HepG2 (cell line): ENCODE data around the gene CDK5RAP1. TPM values are rescaled to one million over a fixed set of nuclear protein-coding genes. Genes with fewer than 3 reads are reported as not detected.

Experiments used
- ATAC-seq: fragments of 200-7000 bp; cut with Tn5 transposase; 3 replicates; pipeline ENCODE4 v1.9.1; 2020; ENCODE audit warnings: mild to moderate bottlenecking, moderate library complexity
- BruUV-seq: library from RNA; stranded (reverse); fragments of 400-500 nt; replicated peaks from 2 replicates; lab custom pipeline; 2021; lab: Mats Ljungman, UMichigan
- CTCF ChIA-PET: fragments of 300-600 bp; formaldehyde crosslinking; extraction: SDS; loops from one replicate; lab custom pipeline; 2021; ENCODE audit warnings: low total read pairs, inconsistent platforms, low intra/inter-chr PET ratio; lab: Yijun Ruan, JAX
- POLR2A ChIA-PET: fragments of 350-600 bp; sonication (Branson Sonifier 250); formaldehyde crosslinking; loops from one replicate; lab custom pipeline; 2020; ENCODE audit warnings: antibody characterized with exemption, inconsistent platforms; lab: Yijun Ruan, JAX
- DNase-seq: peaks from one replicate; pipeline ENCODE4 v3.0.0-alpha.2; 2015; ENCODE audit warnings: low spot score
- FAIRE-seq: peaks from 3 replicates; lab custom pipeline; 2011; peaks lifted over from hg19 to GRCh38; lab: Jason Lieb, UNC
- H2AFZ ChIP-seq: one replicate; pipeline ENCODE4 v1.6.1; 2011; ENCODE audit warnings: low read length, inconsistent platforms
- H3K27ac ChIP-seq: fragments of 300-600 bp; 3 replicates; pipeline ENCODE4 v1.8.0; 2011; ENCODE audit warnings: mixed run types, mild to moderate bottlenecking, mixed read lengths, low read length, inconsistent platforms; ENCODE audit not compliant: insufficient read depth; ENCODE audit errors: extremely low read length
- H3K27me3 ChIP-seq, 2 experiments: fragments of 200-600 bp in 1 of 2; 2 replicates in 1 of 2; 3 replicates in 1 of 2; pipeline versions ENCODE4 v1.6.0 to v1.8.0; 2011; ENCODE audit warnings: low read length in 2 of 2, mild to moderate bottlenecking in 2 of 2, moderate library complexity in 2 of 2, inconsistent platforms in 1 of 2; ENCODE audit not compliant: insufficient read depth in 2 of 2, control insufficient read depth in 1 of 2
- H3K36me3 ChIP-seq, 2 experiments: fragments of 200-600 bp in 1 of 2; replicated peaks in 1 of 2; 2 replicates in 1 of 2; 3 replicates in 1 of 2; pipeline versions ENCODE4 v1.5.1 to v1.8.0; 2011; ENCODE audit warnings: low read length in 2 of 2, inconsistent platforms in 1 of 2; ENCODE audit not compliant: insufficient read depth in 2 of 2, control insufficient read depth in 1 of 2
- H3K4me1 ChIP-seq: 2 replicates; pipeline ENCODE4 v1.5.1; 2012; ENCODE audit warnings: low read length, inconsistent platforms; ENCODE audit not compliant: insufficient read depth
- H3K4me2 ChIP-seq: 2 replicates; pipeline ENCODE4 v1.6.0; 2011; ENCODE audit warnings: low read depth, low read length, inconsistent platforms
- H3K4me3 ChIP-seq, 3 experiments: fragments of 200-600 bp in 1 of 3; sonication (generic), shearing (Covaris generic) in 1 of 3; replicated peaks in 1 of 3; 2 replicates each; pipeline ENCODE4 v1.5.1; 2011 to 2016; ENCODE audit warnings: low read length in 3 of 3, inconsistent platforms in 2 of 3, low read depth in 2 of 3, mild to moderate bottlenecking in 2 of 3, control low read depth in 1 of 3, mixed read lengths in 1 of 3; ENCODE audit not compliant: insufficient read depth in 1 of 3
- H3K79me2 ChIP-seq: one replicate; pipeline ENCODE4 v1.6.1; 2011; ENCODE audit warnings: low read length, inconsistent platforms; ENCODE audit not compliant: insufficient read depth
- H3K9ac ChIP-seq: 2 replicates; pipeline ENCODE4 v1.6.0; 2011; ENCODE audit warnings: mild to moderate bottlenecking, low read depth, low read length, inconsistent platforms; ENCODE audit not compliant: insufficient read depth
- H3K9me3 ChIP-seq: 2 replicates; pipeline ENCODE4 v1.5.1; 2012; ENCODE audit warnings: mild to moderate bottlenecking, low read length
- H4K20me1 ChIP-seq: 2 replicates; pipeline ENCODE4 v1.6.0; 2011; ENCODE audit warnings: inconsistent platforms, mild to moderate bottlenecking, low read length, moderate library complexity; ENCODE audit not compliant: insufficient read depth
- CREB1 ChIP-seq, 2 experiments: fragments of 450-650 bp in 1 of 2; IDR thresholded peaks; 2 replicates each; pipeline ENCODE4 v1.6.1; 2016 to 2017; ENCODE audit warnings: control low read depth in 1 of 2, mild to moderate bottlenecking in 1 of 2, missing compliant biosample characterization in 1 of 2, missing genetic modification characterization in 1 of 2
- HNRNPK ChIP-seq: fragments of 200-400 bp; formaldehyde crosslinking; IDR thresholded peaks from 2 replicates; pipeline ENCODE4 v1.6.1; 2018; ENCODE audit warnings: low read length, low read depth, moderate library complexity, mild to moderate bottlenecking; ENCODE audit not compliant: poor library complexity, severe bottlenecking
- PCBP1 ChIP-seq: fragments of 200-400 bp; formaldehyde crosslinking; IDR thresholded peaks from 2 replicates; pipeline ENCODE4 v1.6.1; 2017; ENCODE audit warnings: mild to moderate bottlenecking, low read depth, low read length, borderline replicate concordance
- PCBP2 ChIP-seq: fragments of 200-400 bp; formaldehyde crosslinking; optimal IDR thresholded peaks from 2 replicates; pipeline ENCODE3; 2018; ENCODE audit warnings: low read length, low read depth; ENCODE audit not compliant: poor library complexity, severe bottlenecking
- RARA ChIP-seq: IDR thresholded peaks from 2 replicates; pipeline ENCODE4 v1.6.1; 2016; ENCODE audit warnings: missing genetic modification reagents, missing compliant biosample characterization
- SOX5 ChIP-seq: IDR thresholded peaks from 2 replicates; pipeline ENCODE4 v1.6.1; 2016; ENCODE audit warnings: borderline replicate concordance
- U2AF2 ChIP-seq: fragments of 200-400 bp; formaldehyde crosslinking; IDR thresholded peaks from 2 replicates; pipeline ENCODE4 v1.6.1; 2017; ENCODE audit warnings: low read depth, mild to moderate bottlenecking, low read length
- ZEB1 ChIP-seq: IDR thresholded peaks from 2 replicates; pipeline ENCODE4 v1.6.1; 2012; ENCODE audit warnings: mild to moderate bottlenecking, low read depth, inconsistent platforms; ENCODE audit not compliant: insufficient replicate concordance
- ZNF10 ChIP-seq: sonication (generic); formaldehyde crosslinking; IDR thresholded peaks from 2 replicates; pipeline ENCODE4 v1.4.0; 2020; ENCODE audit warnings: mild to moderate bottlenecking, low read depth, missing genetic modification reagents, borderline replicate concordance
- ZNF598 ChIP-seq: sonication (generic); formaldehyde crosslinking; IDR thresholded peaks from 2 replicates; pipeline ENCODE4 v1.5.1; 2020; ENCODE audit warnings: mild to moderate bottlenecking, missing genetic modification reagents, borderline replicate concordance
- WGBS: methylation state at CpG from one replicate; pipeline ENCODE4 v1.1.6; 2017; ENCODE audit warnings: low lambda C conversion rate; 5-methylcytosine and 5-hydroxymethylcytosine counted together
- in situ Hi-C: cut with HindIII; loops from 2 replicates; pipeline ENCODE4 v1.10.0; 2017; ENCODE audit warnings: low pct_unique_long_range_greater_than_20kb; ENCODE audit not compliant: extremely low pct_ligation_motif_present
- intact Hi-C: fragments of 100-400 bp; cut with micrococcal nuclease; formaldehyde crosslinking; loops from one replicate; pipeline ENCODE4 v1.10.0; 2022; ENCODE audit not compliant: unreplicated experiment
- polyA plus RNA-seq, 8 experiments: library from polyadenylated mRNA; depleted of rRNA in 3 of 8; stranded (reverse) in 7 of 8; unstranded in 1 of 8; fragments of >200 nt; fragmentation: Illumina TruSeq in 4 of 8; extraction: Trizol in 4 of 8; gene quantifications; 2 replicates each; pipeline versions ENCODE4 v1.2.1 to v1.2.3, GENCODE V29; 2011 to 2016; ENCODE audit warnings: low read depth in 4 of 8, missing spikeins in 1 of 8, mixed read lengths in 1 of 8; ENCODE audit not compliant: insufficient read depth in 1 of 8
- total RNA-seq, 5 experiments: library from RNA; depleted of rRNA; stranded (reverse); fragments of >200 nt; fragmentation: Illumina TruSeq; extraction: Trizol; gene quantifications; 2 replicates each; pipeline ENCODE4 v1.2.3, GENCODE V29; 2016; ENCODE audit warnings: low read depth in 1 of 5
- TF ChIP-seq, protein P1 (sequence below): sonication (generic); formaldehyde crosslinking; IDR thresholded peaks from 2 replicates; pipeline ENCODE4 v1.4.0; 2020; ENCODE audit warnings: missing genetic modification reagents, borderline replicate concordance
- TF ChIP-seq, protein P2 (sequence below): IDR thresholded peaks from 2 replicates; pipeline ENCODE4 v1.4.0; 2020; ENCODE audit warnings: mild to moderate bottlenecking, missing genetic modification reagents

CDK5RAP1 gene
- total and polyA plus RNA-seq, 2 of the 13 experiments (the other 11 are each of a cell fraction or from before 2014, with no cell fraction given) = 53.6 to 98.2 TPM

DNA sequence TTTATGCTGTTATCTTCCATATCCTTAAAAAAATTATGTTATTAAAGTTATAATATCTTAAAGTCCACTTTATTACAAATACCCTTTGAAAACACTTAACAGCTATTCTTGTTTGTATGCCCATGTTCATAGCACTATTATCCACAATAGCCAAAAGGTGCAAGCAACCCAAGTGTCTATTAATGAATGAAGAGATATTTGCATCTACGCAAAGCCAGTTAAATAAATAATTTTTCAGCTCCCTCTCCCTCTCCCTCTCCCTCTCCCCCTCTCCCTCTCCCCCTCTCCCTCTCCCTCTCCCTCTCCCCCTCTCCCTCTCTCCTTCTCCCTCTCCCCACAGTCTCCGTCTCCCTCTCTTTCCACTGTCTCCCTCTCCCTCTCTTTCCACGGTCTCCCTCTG lies 13.1 kb downstream of the CDK5RAP1 start:
- in situ Hi-C loops (no loop called here), intact Hi-C loops (no loop called here)
- no peak for FAIRE-seq
- TF ChIP-seq PCBP2 = peak; percentile 95
- TF ChIP-seq ZEB1 = no peak
- TF ChIP-seq PCBP1 = peak; percentile 96
- peak; percentile 100 for TF ChIP-seq HNRNPK
- WGBS = 95% methylated on average over 3 of the region's 3 CpGs
- Histone ChIP-seq H3K27ac (no peak overlapping the region), H3K27me3 (no peaks in the 10 kb centered on the region), H3K79me2 (no peaks in the 10 kb centered on the region), H3K9me3 (no peaks in the 10 kb centered on the region), H3K4me2 (no peak overlapping the region), H3K4me1 (peaks cover 10% of the 10 kb centered on the region), H3K36me3 (peaks cover 29 to 73% of the 10 kb centered on the region in 2 experiments), H3K9ac (no peak overlapping the region), H2AFZ (no peak overlapping the region), H3K4me3 (no peak overlapping the region), H4K20me1 (no peaks in the 10 kb centered on the region)
- no TSS peak for BruUV-seq
- ChIA-PET CTCF (no interaction called here), POLR2A (no interaction called here)
- no peak for ATAC-seq
- DNase-seq = no peak

DNA sequence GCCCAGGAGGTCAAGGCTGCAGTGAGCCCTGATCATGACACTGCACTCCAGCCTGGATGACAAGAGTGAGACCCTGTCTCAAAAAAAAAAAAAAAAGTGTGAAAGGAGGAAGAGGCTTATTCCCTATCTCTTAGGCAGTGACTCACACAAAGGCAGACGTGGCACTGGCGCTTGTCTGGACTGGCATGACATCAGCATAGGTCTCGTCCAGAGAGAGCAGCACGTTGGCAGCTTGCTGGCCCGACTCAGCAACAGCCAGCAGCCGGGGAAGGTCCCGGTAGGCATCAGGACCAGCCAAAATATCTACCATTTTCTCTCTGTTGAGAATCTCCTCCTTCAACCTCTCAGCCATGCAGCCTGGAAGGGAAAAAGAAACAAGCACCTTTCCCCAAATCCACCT lies 14.1 kb downstream of the CDK5RAP1 start:
- Histone ChIP-seq H3K27me3 (no peaks in the 10 kb centered on the region), H3K4me1 (no peaks in the 10 kb centered on the region), H3K4me2 (no peak overlapping the region), H3K9me3 (no peaks in the 10 kb centered on the region), H3K9ac (no peak overlapping the region), H3K4me3 (no peak overlapping the region), H2AFZ (no peak overlapping the region), H4K20me1 (no peaks in the 10 kb centered on the region), H3K36me3 (peaks cover 31 to 63% of the 10 kb centered on the region in 2 experiments), H3K27ac (no peak overlapping the region), H3K79me2 (no peaks in the 10 kb centered on the region)
- ATAC-seq = no peak
- CTCF ChIA-PET = no interaction called here
- 95% methylated on average over 7 of the region's 7 CpGs for WGBS
- in situ Hi-C loops (no loop called here), intact Hi-C loops (no loop called here)
- no peak for DNase-seq
- POLR2A ChIA-PET = interaction anchor here (1.5 kb wide), 1 partner anchor 14 kb away, joined by 4 read pairs; no protein-coding TSS in a partner anchor
- TF ChIP-seq ZNF10 (CRISPR knock-in tag) (no peak), U2AF2 (no peak), CREB1 (IDR thresholded peaks at IDR 0.05) (peak; percentile 11; the same call in 1 of the 2 replicates), CREB1 (CRISPR knock-in tag; IDR thresholded peaks at IDR 0.05) (no peak), RARA (CRISPR knock-in tag) (no peak), SOX5 (CRISPR knock-in tag) (no peak), ZNF598 (CRISPR knock-in tag) (no peak)
- TF ChIP-seq, protein P1, sequence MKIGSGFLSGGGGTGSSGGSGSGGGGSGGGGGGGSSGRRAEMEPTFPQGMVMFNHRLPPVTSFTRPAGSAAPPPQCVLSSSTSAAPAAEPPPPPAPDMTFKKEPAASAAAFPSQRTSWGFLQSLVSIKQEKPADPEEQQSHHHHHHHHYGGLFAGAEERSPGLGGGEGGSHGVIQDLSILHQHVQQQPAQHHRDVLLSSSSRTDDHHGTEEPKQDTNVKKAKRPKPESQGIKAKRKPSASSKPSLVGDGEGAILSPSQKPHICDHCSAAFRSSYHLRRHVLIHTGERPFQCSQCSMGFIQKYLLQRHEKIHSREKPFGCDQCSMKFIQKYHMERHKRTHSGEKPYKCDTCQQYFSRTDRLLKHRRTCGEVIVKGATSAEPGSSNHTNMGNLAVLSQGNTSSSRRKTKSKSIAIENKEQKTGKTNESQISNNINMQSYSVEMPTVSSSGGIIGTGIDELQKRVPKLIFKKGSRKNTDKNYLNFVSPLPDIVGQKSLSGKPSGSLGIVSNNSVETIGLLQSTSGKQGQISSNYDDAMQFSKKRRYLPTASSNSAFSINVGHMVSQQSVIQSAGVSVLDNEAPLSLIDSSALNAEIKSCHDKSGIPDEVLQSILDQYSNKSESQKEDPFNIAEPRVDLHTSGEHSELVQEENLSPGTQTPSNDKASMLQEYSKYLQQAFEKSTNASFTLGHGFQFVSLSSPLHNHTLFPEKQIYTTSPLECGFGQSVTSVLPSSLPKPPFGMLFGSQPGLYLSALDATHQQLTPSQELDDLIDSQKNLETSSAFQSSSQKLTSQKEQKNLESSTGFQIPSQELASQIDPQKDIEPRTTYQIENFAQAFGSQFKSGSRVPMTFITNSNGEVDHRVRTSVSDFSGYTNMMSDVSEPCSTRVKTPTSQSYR = no peak
- TF ChIP-seq, protein P2, sequence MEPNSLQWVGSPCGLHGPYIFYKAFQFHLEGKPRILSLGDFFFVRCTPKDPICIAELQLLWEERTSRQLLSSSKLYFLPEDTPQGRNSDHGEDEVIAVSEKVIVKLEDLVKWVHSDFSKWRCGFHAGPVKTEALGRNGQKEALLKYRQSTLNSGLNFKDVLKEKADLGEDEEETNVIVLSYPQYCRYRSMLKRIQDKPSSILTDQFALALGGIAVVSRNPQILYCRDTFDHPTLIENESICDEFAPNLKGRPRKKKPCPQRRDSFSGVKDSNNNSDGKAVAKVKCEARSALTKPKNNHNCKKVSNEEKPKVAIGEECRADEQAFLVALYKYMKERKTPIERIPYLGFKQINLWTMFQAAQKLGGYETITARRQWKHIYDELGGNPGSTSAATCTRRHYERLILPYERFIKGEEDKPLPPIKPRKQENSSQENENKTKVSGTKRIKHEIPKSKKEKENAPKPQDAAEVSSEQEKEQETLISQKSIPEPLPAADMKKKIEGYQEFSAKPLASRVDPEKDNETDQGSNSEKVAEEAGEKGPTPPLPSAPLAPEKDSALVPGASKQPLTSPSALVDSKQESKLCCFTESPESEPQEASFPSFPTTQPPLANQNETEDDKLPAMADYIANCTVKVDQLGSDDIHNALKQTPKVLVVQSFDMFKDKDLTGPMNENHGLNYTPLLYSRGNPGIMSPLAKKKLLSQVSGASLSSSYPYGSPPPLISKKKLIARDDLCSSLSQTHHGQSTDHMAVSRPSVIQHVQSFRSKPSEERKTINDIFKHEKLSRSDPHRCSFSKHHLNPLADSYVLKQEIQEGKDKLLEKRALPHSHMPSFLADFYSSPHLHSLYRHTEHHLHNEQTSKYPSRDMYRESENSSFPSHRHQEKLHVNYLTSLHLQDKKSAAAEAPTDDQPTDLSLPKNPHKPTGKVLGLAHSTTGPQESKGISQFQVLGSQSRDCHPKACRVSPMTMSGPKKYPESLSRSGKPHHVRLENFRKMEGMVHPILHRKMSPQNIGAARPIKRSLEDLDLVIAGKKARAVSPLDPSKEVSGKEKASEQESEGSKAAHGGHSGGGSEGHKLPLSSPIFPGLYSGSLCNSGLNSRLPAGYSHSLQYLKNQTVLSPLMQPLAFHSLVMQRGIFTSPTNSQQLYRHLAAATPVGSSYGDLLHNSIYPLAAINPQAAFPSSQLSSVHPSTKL (CRISPR knock-in tag) = no peak
- no peak for FAIRE-seq
- no TSS peak for BruUV-seq
